ENCODE data around the gene HP1BP3. TPM values are rescaled to one million over a fixed set of nuclear protein-coding genes. Genes with fewer than 3 reads are reported as not detected.

Gene HP1BP3
- total RNA-seq, 1 experiment from 2014 or later = 207 TPM

- intact Hi-C loops (cut with micrococcal nuclease) = loop anchor here (2.0 to 10.0 kb wide), 2 partner anchors 89 to 409 kb away; no protein-coding TSS in a partner anchor
- Histone ChIP-seq H3K79me2 (ENCODE audit: insufficient read depth, low read length) (peaks cover 57% of the 10 kb centered on the region), H2AFZ (ENCODE audit: low read depth, low read length, poor library complexity, severe bottlenecking) (no peak overlapping the region), H3K27me3 (ENCODE audit: insufficient read depth, low read length) (no peaks in the 10 kb centered on the region), H3K27ac (ENCODE audit: low read depth, low read length) (peak overlapping the region; percentile 93), H3K9me3 (ENCODE audit: control insufficient read depth in 1 of 2, insufficient read depth in 1 of 2, low read depth in 1 of 2, low read length in 2 of 2) (no peaks in the 10 kb centered on the region), H3K4me3 (replicated peaks in 1 of 2; ENCODE audit: low read depth in 1 of 2, low read length in 2 of 2) (peak overlapping the region; percentile 88 to 91), H3K9me2 (ENCODE audit: insufficient read depth) (no peaks in the 10 kb centered on the region), H4K20me1 (ENCODE audit: insufficient read depth) (peaks cover 7% of the 10 kb centered on the region; the same call in 1 of the 2 replicates), H3K4me2 (ENCODE audit: low read length) (peak overlapping the region; percentile 95), H3K9ac (ENCODE audit: low read length) (peak overlapping the region; percentile 95), H3K36me3 (ENCODE audit: control insufficient read depth in 1 of 2, insufficient read depth in 2 of 2, low read length in 2 of 2) (no peaks in the 10 kb centered on the region), H3K4me1 (ENCODE audit: control insufficient read depth in 1 of 2, insufficient read depth in 2 of 2, low read length in 2 of 2) (peaks cover 14 to 21% of the 10 kb centered on the region in 2 experiments)
- ChIA-PET POLR2A (interaction anchor here (1.2 kb wide), 3 partner anchors 14 to 409 kb away, joined by 3 to 5 read pairs (median 3); no protein-coding TSS in a partner anchor), CTCF (interaction anchor here (1.2 to 1.7 kb wide), 2 partner anchors 89 to 409 kb away, joined by 8 to 10 read pairs; no protein-coding TSS in a partner anchor), RAD21 (ENCODE audit: low non-redundant PET in 1 of 2, low total read pairs in 2 of 2, uncharacterized antibody in 2 of 2, unreplicated experiment in 2 of 2) (no interaction called here)
- DNase-seq (ENCODE audit: low read depth, low spot score) (no peak), ATAC-seq (no peak)
- TF ChIP-seq ZFX (IDR thresholded peaks at IDR 0.05) = no peak
- TF ChIP-seq ATF3 (IDR thresholded peaks at IDR 0.05) = no peak
- TF ChIP-seq CTCF (IDR thresholded peaks at IDR 0.05 in 2 of 3, conservative IDR thresholded peaks at IDR 0.05 in 1 of 3; ENCODE audit: borderline replicate concordance in 1 of 3, insufficient read depth in 1 of 3, low read depth in 2 of 3, low read length in 2 of 3) = no peak
- TF ChIP-seq REST (IDR thresholded peaks at IDR 0.05; ENCODE audit: low read depth) = no peak
- BruUV-seq (replicated peaks) = no TSS peak
Measured at GRCh38 chr1:20785907-20786252, 1.2 kb downstream of the HP1BP3 start.

Measured in HCT116 (cell line).